Skin epidermis (tissue), 12 donors: ENCODE measurements around the gene SKAP2.

ENCODE experiments used
- H3K27ac ChIP-seq, 21 experiments: fragments of 200-600 bp; sonication (generic) in 11 of 21; one replicate each; pipeline ENCODE4 v1.5.0; 2020; ENCODE audit warnings: mild to moderate bottlenecking in 3 of 21, inconsistent platforms in 2 of 21, moderate library complexity in 2 of 21
- H3K4me3 ChIP-seq, 7 experiments: fragments of 200-600 bp; sonication (generic) in 2 of 7; one replicate each; pipeline ENCODE4 v1.5.0; 2020; ENCODE audit warnings: inconsistent platforms in 2 of 7, mild to moderate bottlenecking in 2 of 7, moderate library complexity in 1 of 7

The SKAP2 gene

DNA sequence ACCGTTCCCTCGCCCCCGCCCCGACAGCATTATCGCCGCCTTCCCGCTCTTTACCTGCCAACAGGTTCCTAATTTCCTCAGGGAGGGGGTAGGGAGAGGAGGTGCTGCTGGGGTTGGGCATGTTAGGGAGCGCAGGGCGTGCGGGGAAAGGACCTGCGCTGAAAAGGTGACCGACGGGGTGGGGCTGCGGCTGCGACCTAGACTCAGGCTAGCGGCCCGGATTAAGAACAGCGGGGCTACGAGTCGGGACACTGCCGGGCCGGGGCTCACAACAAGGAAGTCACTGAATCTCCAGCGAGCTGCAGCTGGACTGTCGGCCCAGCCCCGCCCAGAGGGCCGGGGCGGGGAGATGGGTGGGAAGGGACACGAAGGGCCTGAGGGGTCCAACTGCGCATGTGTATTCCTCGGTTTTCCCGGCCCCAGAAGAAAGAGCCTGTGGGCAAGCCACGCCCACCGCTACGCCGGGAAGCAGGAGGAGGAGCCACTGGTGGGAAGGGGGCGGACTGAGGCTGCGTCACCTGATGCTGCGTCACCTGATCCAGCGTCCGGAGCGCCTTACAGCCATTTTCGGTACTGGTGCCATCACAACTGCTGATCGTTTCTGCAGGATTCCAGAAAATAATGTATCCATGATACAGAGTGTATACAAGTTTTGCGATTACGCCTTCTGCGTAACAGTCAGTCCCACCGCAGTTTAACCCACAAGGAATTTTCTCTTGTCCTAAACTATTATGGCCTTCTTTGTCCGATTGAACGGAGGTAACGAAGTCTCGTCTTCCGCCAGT lies at the start of gene SKAP2:
Gene SKAP2, minus strand, starts transcription at position 282 of the 785 bp plus-strand sequence. Its CDS starts 161 bp downstream, at position 121.
- Histone ChIP-seq H3K4me3 (peak within 1 kb of the TSS; percentile 51 to 69 (median 62)), H3K27ac (peak within 1 kb of the TSS; percentile 72 to 97 (median 90))

DNA sequence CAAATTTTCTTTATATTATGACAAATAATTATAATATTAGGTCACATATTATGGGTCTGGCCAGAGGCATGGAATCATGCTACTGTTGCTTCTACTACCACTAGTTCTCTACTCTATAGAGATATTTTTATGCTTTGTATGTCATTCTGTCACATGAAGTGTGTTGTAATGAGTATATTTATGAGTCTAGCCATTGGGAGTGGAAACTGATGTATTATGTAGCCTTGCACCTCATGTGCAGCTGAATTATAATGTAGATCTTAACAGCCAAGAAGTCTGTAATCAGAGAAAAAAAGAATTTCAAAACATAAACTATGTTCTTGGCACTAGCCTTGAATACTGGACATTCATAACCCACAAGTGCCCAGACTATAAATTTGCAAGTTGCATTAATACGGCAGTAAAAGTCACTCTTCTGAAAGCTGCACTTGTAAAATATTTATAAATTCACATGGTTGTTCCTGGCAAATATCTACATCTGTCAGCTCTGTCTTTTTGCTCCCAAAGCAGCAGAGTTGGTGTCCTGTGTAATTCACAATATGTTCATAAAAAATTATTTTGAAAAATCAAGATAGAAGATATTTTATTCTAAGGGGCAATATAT lies 48.6 kb upstream of the SKAP2 start:
- no peak overlapping the region for H3K4me3 ChIP-seq
- H3K27ac ChIP-seq = no peak overlapping the region

DNA sequence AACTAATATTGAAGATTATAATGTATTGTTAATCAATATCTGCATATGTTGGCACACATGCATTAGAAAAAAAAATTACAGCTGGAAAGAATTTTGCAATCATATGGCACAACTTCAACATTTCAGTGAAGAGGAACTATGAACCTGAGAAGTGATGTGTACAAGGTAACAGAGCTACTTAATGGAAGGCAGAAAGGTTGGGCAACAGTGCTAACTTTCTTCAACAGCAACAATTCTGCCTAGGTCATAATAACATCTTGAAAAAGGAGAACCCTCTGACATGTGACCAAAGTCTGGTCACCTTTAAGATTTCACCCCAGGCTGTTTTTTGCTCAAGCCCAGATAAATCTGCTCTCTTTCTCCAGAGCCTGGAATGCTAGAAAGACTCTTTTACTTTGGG lies 47.9 kb upstream of the SKAP2 start:
- Histone ChIP-seq H3K27ac (no peak overlapping the region), H3K4me3 (no peak overlapping the region)

GRCh38 chr7:26910221-26910620 lies 45.8 kb upstream of the SKAP2 start:
- no peak overlapping the region for H3K27ac ChIP-seq

GRCh38 chr7:26900251-26900650 lies 35.9 kb upstream of the SKAP2 start:
- Histone ChIP-seq H3K4me3 (no peak overlapping the region), H3K27ac (no peak overlapping the region)

More at GRCh38 chr7:26910221-26910620, 45.8 kb upstream of the SKAP2 start:
- no peak overlapping the region for H3K4me3 ChIP-seq

GRCh38 chr7:26899519-26899918 lies 35.1 kb upstream of the SKAP2 start:
- no peak overlapping the region for H3K27ac ChIP-seq
- H3K4me3 ChIP-seq = no peak overlapping the region

DNA sequence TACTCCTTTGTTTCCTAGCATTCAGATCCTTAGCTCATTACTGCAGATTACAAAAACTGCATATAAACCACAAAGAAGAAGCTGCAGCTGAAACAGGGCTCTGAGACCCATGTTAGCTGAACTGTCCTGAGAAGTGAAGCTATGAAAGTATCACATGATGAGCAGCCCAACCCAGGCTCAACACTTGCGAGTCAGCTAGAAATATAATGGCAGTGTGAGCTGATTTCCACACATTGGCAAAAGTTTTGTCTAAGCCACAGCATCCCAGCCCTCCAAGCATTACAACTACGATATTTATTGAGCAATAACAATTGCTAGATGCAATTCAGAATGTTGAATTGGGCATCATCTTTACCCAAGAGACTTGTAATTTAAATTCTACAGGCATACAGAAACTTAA lies 34.5 kb upstream of the SKAP2 start:
- H3K27ac ChIP-seq = no peak overlapping the region
- no peak overlapping the region for H3K4me3 ChIP-seq

DNA sequence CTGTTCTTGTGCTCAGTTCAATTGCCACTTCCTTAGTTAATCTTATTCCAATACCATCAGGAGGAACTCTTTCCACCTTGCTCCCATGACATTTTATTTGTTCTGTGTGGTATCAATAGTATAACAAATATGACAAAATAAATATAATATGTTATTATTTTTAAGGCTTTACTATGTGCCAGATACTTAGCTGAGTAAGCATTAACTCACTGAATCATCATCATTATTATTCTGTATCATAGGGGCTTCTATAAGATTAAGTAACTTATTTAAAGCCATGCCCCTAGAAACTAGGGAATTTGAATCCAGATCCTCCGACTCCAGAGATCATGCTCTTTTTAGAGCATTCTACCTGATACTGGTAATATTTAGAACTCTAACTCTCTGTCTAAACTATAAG lies 33.5 kb upstream of the SKAP2 start:
- no peak overlapping the region for H3K4me3 ChIP-seq
- H3K27ac ChIP-seq = no peak overlapping the region

GRCh38 chr7:26891400-26892350 lies 27.3 kb upstream of the SKAP2 start:
- no peak overlapping the region for H3K27ac ChIP-seq
- no peak overlapping the region for H3K4me3 ChIP-seq

- Histone ChIP-seq H3K4me3 (no peak overlapping the region), H3K27ac (no peak overlapping the region)
Observed at GRCh38 chr7:26880852-26881251, 16.5 kb upstream of the SKAP2 start.

DNA sequence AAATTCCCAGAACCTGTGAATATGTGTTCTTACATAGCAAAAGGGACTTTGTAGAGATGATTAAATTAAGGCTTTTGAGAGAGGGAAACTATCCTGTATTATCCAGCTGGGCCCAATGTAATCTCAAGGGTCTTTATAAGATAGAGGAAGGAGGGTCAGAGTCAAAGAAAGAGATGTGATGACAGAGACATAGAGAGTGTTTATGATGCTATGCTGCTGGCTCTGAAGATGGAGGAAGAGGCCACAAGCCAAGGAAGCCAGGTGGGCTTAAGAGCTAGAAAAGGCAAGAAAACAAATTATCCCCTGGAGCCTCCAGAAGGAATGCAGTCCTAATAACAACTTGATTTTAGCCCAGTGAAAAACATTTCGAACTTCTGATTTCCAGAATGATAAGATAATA lies 15.3 kb upstream of the SKAP2 start:
- no peak overlapping the region for H3K4me3 ChIP-seq

DNA sequence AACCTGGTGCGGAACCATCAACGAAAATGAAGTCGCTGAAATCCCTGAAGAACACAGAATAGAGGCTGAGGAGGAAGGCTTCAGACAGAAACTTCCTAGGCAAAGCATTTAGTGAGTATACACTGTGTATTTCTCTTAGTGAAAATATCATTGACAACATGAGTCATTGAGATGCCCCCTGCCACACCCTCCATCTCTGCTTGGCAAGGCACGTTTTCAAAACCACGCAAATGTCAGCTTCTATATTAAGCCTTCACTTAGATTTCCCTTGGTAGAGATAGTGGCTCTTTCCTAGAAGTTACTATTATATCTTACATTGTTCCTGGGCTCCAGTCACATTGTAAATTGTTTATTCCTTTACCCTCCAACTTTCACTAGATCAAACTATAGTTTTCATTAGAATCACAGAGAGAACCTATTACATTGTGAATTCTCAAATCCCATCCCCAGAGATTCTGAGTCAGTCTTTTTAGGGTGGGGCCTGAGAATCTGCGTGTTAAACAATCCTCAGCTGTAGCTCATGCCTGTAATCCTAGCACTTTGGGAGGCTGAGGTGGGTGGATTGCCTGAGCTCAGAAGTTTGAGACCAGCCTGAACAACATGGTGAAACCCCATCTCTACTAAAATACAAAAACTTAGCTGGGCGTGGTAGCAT lies 4.6 kb upstream of the SKAP2 start:
- Histone ChIP-seq H3K4me3 (no peak overlapping the region), H3K27ac (no peak overlapping the region)

More for the DNA sequence above, 15.3 kb upstream of the SKAP2 start:
- no peak overlapping the region for H3K27ac ChIP-seq

DNA sequence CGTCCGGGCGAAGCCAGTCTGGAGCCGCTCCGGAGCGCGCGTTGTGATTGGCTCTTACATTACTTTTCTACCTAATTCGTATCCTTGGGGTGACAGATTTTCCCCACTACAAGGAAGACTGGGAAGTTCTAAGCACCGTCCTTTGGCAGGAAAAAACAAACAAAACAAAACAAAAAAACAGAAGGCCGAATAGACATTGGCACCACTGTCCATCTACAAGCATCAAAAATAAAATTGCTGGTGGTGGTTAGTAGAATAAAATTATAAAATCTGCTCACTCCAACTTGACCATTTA lies 651 bp upstream of the SKAP2 start:
- Histone ChIP-seq H3K27ac (peak overlapping the region in 19 of 21 experiments; percentile 52 to 97 (median 90)), H3K4me3 (peak overlapping the region; percentile 51 to 69 (median 62))

DNA sequence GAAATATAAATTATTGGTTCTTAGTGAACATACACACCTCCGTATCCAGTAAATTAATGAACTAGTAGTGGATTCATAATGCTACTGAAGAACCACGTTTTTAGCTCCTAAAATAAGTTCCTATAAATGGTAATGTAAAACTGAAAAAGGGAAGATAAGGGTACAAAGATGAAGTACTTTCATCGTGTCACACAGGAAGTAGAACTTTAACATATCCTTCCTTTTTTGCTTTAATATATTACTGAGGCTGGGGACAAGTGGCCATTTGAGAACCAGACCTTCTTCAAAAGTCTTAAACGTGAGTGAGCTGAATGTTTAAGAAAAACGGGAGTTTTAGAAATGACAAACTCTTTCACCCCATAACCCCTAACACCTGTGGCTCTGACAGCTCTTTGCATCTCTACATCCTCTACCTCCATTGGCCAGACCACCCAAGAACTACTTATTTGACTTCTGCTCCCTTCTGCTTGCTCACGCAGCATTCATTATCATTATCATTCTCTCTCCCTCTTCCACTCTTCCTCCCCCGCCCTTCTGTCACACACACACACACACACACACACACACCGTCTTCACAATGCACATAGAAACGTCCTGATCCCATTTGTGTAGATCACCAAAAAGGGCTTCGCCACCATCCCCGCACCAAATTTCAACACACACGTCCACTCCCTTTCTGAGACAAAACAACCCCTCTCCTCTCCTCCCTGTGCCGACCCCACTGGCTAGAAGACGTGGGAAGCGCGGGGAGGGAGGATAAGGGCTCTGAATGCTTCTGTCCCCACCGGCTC lies 677 bp downstream of the SKAP2 start:
- H3K4me3 ChIP-seq = peak overlapping the region; percentile 51 to 69 (median 62)
- H3K27ac ChIP-seq = peak overlapping the region; percentile 72 to 97 (median 90)

DNA sequence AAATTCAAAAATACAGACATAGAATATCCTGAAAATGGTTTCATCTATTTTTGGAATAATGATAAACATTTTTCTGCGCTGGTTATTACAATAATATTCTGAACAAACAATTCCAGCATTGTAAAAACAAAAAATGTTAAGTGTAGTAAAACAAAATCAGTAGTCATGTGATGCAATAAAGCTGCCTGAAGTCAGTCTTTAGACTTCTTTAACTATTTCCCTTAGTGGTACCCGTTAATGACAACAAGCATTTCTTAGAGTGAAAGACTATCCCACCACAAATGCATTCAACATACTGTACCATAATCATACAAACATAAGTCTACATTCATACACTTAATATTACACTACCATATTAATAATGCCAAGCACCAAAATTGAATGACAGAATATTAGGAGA lies 1.6 kb downstream of the SKAP2 start:
- no peak overlapping the region for H3K4me3 ChIP-seq
- H3K27ac ChIP-seq = peak overlapping the region in 1 of 21 experiments; percentile 92

- H3K4me3 ChIP-seq = no peak overlapping the region
- no peak overlapping the region for H3K27ac ChIP-seq
Observed at GRCh38 chr7:26861050-26861449, 3.3 kb downstream of the SKAP2 start.

- Histone ChIP-seq H3K4me3 (no peak overlapping the region), H3K27ac (no peak overlapping the region)
Observed at GRCh38 chr7:26860361-26860760, 4.0 kb downstream of the SKAP2 start.

DNA sequence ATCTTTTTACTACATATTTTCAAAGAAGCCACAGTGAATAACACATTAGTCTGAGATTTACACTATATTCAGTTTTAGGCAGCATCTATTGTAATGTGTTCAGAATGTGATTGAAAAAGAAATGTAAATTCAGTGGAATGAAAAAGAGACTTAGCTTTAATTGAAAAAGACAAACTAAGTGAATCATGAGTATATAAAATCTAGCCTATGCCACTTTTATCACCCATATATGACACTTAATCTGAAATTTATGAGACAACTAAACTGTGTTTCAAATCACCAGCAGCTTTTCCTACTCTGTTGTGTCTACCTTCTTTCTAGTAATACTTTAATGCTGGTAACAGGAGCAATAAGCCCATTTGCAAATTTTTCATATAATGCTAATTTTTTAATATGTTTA lies 4.7 kb downstream of the SKAP2 start:
- no peak overlapping the region for H3K4me3 ChIP-seq
- no peak overlapping the region for H3K27ac ChIP-seq

DNA sequence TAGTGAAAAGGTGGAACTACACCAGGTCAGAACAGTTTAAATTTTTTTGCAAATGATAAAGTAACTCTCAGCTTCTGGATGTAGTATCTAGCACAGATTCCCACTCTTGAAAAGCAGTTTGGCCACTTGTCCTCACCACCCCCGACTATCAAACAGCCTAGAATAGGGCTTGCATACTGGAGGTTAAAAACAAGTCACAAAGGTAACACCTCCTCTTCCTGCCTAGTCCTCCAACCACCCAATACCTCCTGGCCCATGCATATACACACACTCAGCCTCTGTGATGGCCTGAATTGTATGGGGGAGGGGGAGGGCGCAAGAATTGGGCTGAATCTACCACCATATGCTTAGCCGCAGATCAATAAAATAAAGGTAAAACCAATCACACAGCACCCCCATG lies 5.7 kb downstream of the SKAP2 start:
- Histone ChIP-seq H3K4me3 (no peak overlapping the region), H3K27ac (peak overlapping the region in 1 of 21 experiments; percentile 70)
